Activated CD8-positive, alpha-beta memory T cell treated with anti-CD3 and anti-CD28 coated beads, Interleukin-2, amount 50 U/mL, for 1 hour (primary cell): Measurements from ENCODE around the gene SLC16A5.

Experiments
- DNase-seq: peaks from one replicate; pipeline ENCODE4 v3.0.0-alpha.2; 2020; ENCODE audit errors: extremely low read depth

The SLC16A5 gene

GRCh38 chr17:75086496-75087181, 1.1 kb upstream of the SLC16A5 start:
- DNase-seq: no peak

- no peak for DNase-seq
Measured at GRCh38 chr17:75087182-75087557, 584 bp upstream of the SLC16A5 start.

GRCh38 chr17:75088465-75089417, 987 bp downstream of the SLC16A5 start:
- DNase-seq: no peak

GRCh38 chr17:75090871-75091854, 3.4 kb downstream of the SLC16A5 start:
- DNase-seq: no peak

GRCh38 chr17:75091855-75092327, 4.1 kb downstream of the SLC16A5 start:
- DNase-seq: no peak

- DNase-seq: no peak
Measured at GRCh38 chr17:75093548-75094158, 5.9 kb downstream of the SLC16A5 start.

- no peak for DNase-seq
Measured at GRCh38 chr17:75094871-75095399, 7.2 kb downstream of the SLC16A5 start.

GRCh38 chr17:75096082-75096625, 8.4 kb downstream of the SLC16A5 start:
- DNase-seq: no peak

- DNase-seq: no peak
Measured at GRCh38 chr17:75097865-75098264, 10.1 kb downstream of the SLC16A5 start.

GRCh38 chr17:75098861-75099260, 11.1 kb downstream of the SLC16A5 start:
- no peak for DNase-seq

- no peak for DNase-seq
Measured at GRCh38 chr17:75099881-75100595, 12.3 kb downstream of the SLC16A5 start.

- no peak for DNase-seq
Measured at GRCh38 chr17:75102385-75102821, 14.6 kb downstream of the SLC16A5 start.

GRCh38 chr17:75103601-75104554, 16.1 kb downstream of the SLC16A5 start:
- no peak for DNase-seq

GRCh38 chr17:75105126-75106080, 17.6 kb downstream of the SLC16A5 start:
- DNase-seq: no peak

- DNase-seq: no peak
Measured at GRCh38 chr17:75108193-75108592, 20.4 kb downstream of the SLC16A5 start.

GRCh38 chr17:75109046-75109406, 21.3 kb downstream of the SLC16A5 start:
- DNase-seq: no peak

GRCh38 chr17:75109407-75110233, 21.9 kb downstream of the SLC16A5 start, which contains the start of gene ARMC7:
ARMC7 (plus strand) TSS chr17:75109969; CDS start chr17:75110289, 320 bp downstream.
- DNase-seq: peak; percentile 64
